Measurements from ENCODE around the gene TEX22.

TEX22 gene

GRCh38 chr14:105351410-105351809 is 46.9 kb upstream of the TEX22 start:
- TF ChIP-seq NFIC (IDR thresholded peaks at IDR 0.05) (no peak), TCF12 (IDR thresholded peaks at IDR 0.05; ENCODE audit: low read depth) (no peak), RAD21 (IDR thresholded peaks at IDR 0.05; ENCODE audit: low read depth) (no peak), ZBTB7A (IDR thresholded peaks at IDR 0.05; ENCODE audit: low read depth) (no peak), MAX (IDR thresholded peaks at IDR 0.05) (no peak), YY1 (IDR thresholded peaks at IDR 0.05; ENCODE audit: low read depth) (no peak), CREB1 (IDR thresholded peaks at IDR 0.05; ENCODE audit: low read depth) (no peak), EP300 (IDR thresholded peaks at IDR 0.05; ENCODE audit: borderline replicate concordance) (no peak), CEBPB (IDR thresholded peaks at IDR 0.05) (no peak), USF1 (IDR thresholded peaks at IDR 0.05) (no peak), EGR1 (IDR thresholded peaks at IDR 0.05) (no peak), TEAD4 (IDR thresholded peaks at IDR 0.05) (no peak), FOXM1 (IDR thresholded peaks at IDR 0.05; ENCODE audit: borderline replicate concordance, low read depth) (no peak), REST (IDR thresholded peaks at IDR 0.05; ENCODE audit: low read depth) (no peak), TAF1 (IDR thresholded peaks at IDR 0.05; ENCODE audit: low read depth) (no peak)

GRCh38 chr14:105351920-105352851 is 46.2 kb upstream of the TEX22 start:
- TF ChIP-seq TEAD4 (IDR thresholded peaks at IDR 0.05) (no peak), CEBPB (IDR thresholded peaks at IDR 0.05) (peak; percentile 99), NFIC (IDR thresholded peaks at IDR 0.05) (no peak), EGR1 (IDR thresholded peaks at IDR 0.05) (no peak), CREB1 (IDR thresholded peaks at IDR 0.05; ENCODE audit: low read depth) (no peak), RAD21 (IDR thresholded peaks at IDR 0.05; ENCODE audit: low read depth) (peak; percentile 96), MAX (IDR thresholded peaks at IDR 0.05) (0 out of 2 replicates have a peak, but pooled peaks have one; percentile 19), TAF1 (IDR thresholded peaks at IDR 0.05; ENCODE audit: low read depth) (no peak), EP300 (IDR thresholded peaks at IDR 0.05; ENCODE audit: borderline replicate concordance) (no peak), REST (IDR thresholded peaks at IDR 0.05; ENCODE audit: low read depth) (no peak), ZBTB7A (IDR thresholded peaks at IDR 0.05; ENCODE audit: low read depth) (no peak)

GRCh38 chr14:105353136-105353535 is 45.2 kb upstream of the TEX22 start:
- TF ChIP-seq USF1 (IDR thresholded peaks at IDR 0.05) = no peak
- no peak for TF ChIP-seq CREB1 (IDR thresholded peaks at IDR 0.05; ENCODE audit: low read depth)
- TF ChIP-seq TEAD4 (IDR thresholded peaks at IDR 0.05) = no peak
- TF ChIP-seq FOXM1 (IDR thresholded peaks at IDR 0.05; ENCODE audit: borderline replicate concordance, low read depth) = no peak
- no peak for TF ChIP-seq NFIC (IDR thresholded peaks at IDR 0.05)
- TF ChIP-seq CEBPB (IDR thresholded peaks at IDR 0.05) = no peak
- no peak for TF ChIP-seq EGR1 (IDR thresholded peaks at IDR 0.05)
- no peak for TF ChIP-seq RAD21 (IDR thresholded peaks at IDR 0.05; ENCODE audit: low read depth)
- no peak for TF ChIP-seq TAF1 (IDR thresholded peaks at IDR 0.05; ENCODE audit: low read depth)
- TF ChIP-seq EP300 (IDR thresholded peaks at IDR 0.05; ENCODE audit: borderline replicate concordance) = no peak
- TF ChIP-seq YY1 (IDR thresholded peaks at IDR 0.05; ENCODE audit: low read depth) = no peak
- TF ChIP-seq REST (IDR thresholded peaks at IDR 0.05; ENCODE audit: low read depth) = no peak
- TF ChIP-seq TCF12 (IDR thresholded peaks at IDR 0.05; ENCODE audit: low read depth) = no peak
- TF ChIP-seq MAX (IDR thresholded peaks at IDR 0.05) = no peak
- no peak for TF ChIP-seq ZBTB7A (IDR thresholded peaks at IDR 0.05; ENCODE audit: low read depth)
